Measurements from ENCODE around the gene RASD1. TPM values are rescaled to one million over a fixed set of nuclear protein-coding genes. Genes with fewer than 3 reads are reported as not detected.

RASD1 gene
- total and polyA plus RNA-seq, 2 of the 4 experiments (the other 2 are of a cell fraction): 0.54 to 1.8 TPM

DNA sequence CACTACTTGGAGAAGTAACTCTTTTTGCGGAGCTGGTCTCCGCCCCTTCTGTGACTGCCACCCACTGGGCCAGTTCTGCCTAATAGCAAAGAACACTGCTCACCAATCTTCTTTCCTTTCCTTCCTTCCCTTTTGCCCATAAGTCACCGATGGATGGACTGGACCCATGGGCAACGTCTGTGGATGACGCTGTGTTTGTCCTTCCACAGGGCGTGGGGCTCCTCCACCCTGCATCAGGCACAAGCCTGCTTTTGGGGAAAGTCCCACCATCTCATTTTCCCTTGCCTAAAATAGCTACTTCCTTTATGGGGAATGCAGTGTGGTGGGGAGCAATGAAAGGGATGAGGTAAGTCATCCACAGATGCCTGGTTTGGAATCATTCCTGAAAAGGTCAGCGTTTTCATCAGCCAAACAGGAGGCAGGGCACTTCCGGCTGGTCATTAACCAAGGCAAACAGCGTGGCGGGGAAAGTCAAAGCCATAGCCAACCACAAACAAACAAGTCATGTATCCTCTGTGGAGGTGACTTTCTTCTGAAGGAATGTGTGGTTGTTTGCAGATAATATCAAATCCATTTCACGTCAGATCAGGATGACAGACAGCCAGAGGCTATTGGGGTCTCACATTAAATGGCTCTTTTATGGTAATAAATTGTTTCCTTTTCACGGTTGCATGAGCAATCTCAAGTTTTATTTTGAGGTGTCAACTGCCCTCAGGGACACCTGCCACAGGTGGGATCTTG lies 50.1 kb downstream of the RASD1 start:
- H3K18ac ChIP-seq (ENCODE audit: low read depth, low read length): peak overlapping the region; percentile 10
- DNase-seq (peak; percentile 96), ATAC-seq (ENCODE audit: low read depth) (peak; percentile 84)
- H3K36me3 ChIP-seq (ENCODE audit: control insufficient read depth, insufficient read depth, low read length): no peaks in the 10 kb centered on the region
- H3K23ac ChIP-seq (ENCODE audit: low read depth, low read length): peak overlapping the region; percentile 80; the same call in 1 of the 2 replicates
- peak overlapping the region; percentile 96; the same call in 2 of the 3 replicates for H2BK15ac ChIP-seq (ENCODE audit: low read depth, low read length)
- H3K4ac ChIP-seq (ENCODE audit: low read depth, low read length): peak overlapping the region; percentile 96
- H4K8ac ChIP-seq (ENCODE audit: low read depth in 2 of 2, low read length in 2 of 2): peak overlapping the region; percentile 72 to 91
- BruUV-seq (replicated peaks): no TSS peak
- peak overlapping the region; percentile 70 for H2AK9ac ChIP-seq (replicated peaks; ENCODE audit: low read depth, low read length, poor library complexity)
- no peaks in the 10 kb centered on the region for H3K9me3 ChIP-seq (ENCODE audit: control insufficient read depth, insufficient read depth, low read length)
- H2AFZ ChIP-seq (replicated peaks; ENCODE audit: low read length, poor library complexity): peak overlapping the region; percentile 88
- POLR2A ChIA-PET (ENCODE audit: unreplicated experiment): no interaction called here
- in situ Hi-C loops (cut with MboI; ENCODE audit: low sequenced_read_pairs) (no loop called here), intact Hi-C loops (cut with micrococcal nuclease) (no loop called here), dilution Hi-C loops (cut with HindIII; ENCODE audit: low sequenced_read_pairs, unreplicated experiment) (no loop called here)
- H3K56ac ChIP-seq (ENCODE audit: extremely low read depth, insufficient read depth, low read length): no peak overlapping the region; the same call in 1 of the 2 replicates
- H2BK20ac ChIP-seq (ENCODE audit: low read depth, low read length): peak overlapping the region; percentile 91
- H4K20me1 ChIP-seq (ENCODE audit: insufficient read depth, low read length): no peaks in the 10 kb centered on the region
- peak overlapping the region; percentile 81 for H3K14ac ChIP-seq (replicated peaks; ENCODE audit: low read depth, low read length)
- 50% methylated on average over 1 of the region's 12 CpGs; no CpG with 5 or more reads in 1 of the 2 experiments for whole genome bisulfite sequencing, 2 experiments (ENCODE audit: extremely low coverage in 2 of 2, insufficient read length in 1 of 2)
- peaks cover 11% of the 10 kb centered on the region for H3K4me1 ChIP-seq (ENCODE audit: control insufficient read depth, insufficient read depth, low read length)
- H4K91ac ChIP-seq (ENCODE audit: insufficient read depth, low read depth, low read length): peak overlapping the region; percentile 96
- 0 out of 2 replicates have a peak overlapping the region, but pooled peaks have one; percentile 3 for H3K4me2 ChIP-seq (ENCODE audit: low read depth, low read length)
- peak overlapping the region; percentile 10; the same call in 1 of the 2 replicates for H4K5ac ChIP-seq (ENCODE audit: low read depth, low read length)
- peak overlapping the region; percentile 99 for H2AK5ac ChIP-seq (ENCODE audit: low read depth, low read length)
- H2BK5ac ChIP-seq (ENCODE audit: low read depth, low read length, poor library complexity, severe bottlenecking): peak overlapping the region; percentile 56
- no peaks in the 10 kb centered on the region for H3K79me1 ChIP-seq (ENCODE audit: low read depth in 1 of 2, low read length in 2 of 2)
- peaks cover 2% of the 10 kb centered on the region for H3K27me3 ChIP-seq (ENCODE audit: control insufficient read depth, insufficient read depth, low read length)
- peak overlapping the region; percentile 53; the same call in 1 of the 2 replicates for H3K27ac ChIP-seq (ENCODE audit: insufficient read depth, low read length)
- peaks cover 14% of the 10 kb centered on the region for H3K9me1 ChIP-seq (ENCODE audit: insufficient read depth, low read length)
- CTCF ChIA-PET: interaction anchor here (1.2 kb wide), 1 partner anchor 10 kb away, joined by 3 read pairs; no protein-coding TSS in a partner anchor
- H3K4me3 ChIP-seq (ENCODE audit: insufficient read depth, low read depth, low read length): no peak overlapping the region
- H2BK120ac ChIP-seq (ENCODE audit: low read depth, low read length): peak overlapping the region; percentile 95
- no peak overlapping the region for H3K9ac ChIP-seq (ENCODE audit: low read depth, low read length)
- TF ChIP-seq MXI1 (IDR thresholded peaks at IDR 0.05; ENCODE audit: borderline replicate concordance, low read depth, low read length) (no peak), MAFK (IDR thresholded peaks at IDR 0.05; ENCODE audit: low read depth, low read length) (peak; percentile 77), MAZ (IDR thresholded peaks at IDR 0.05; ENCODE audit: borderline replicate concordance, low read depth, low read length) (peak; percentile 62; the same call in 1 of the 2 replicates), POLR2A (IDR thresholded peaks at IDR 0.05; ENCODE audit: low read depth, low read length) (no peak), CEBPB (IDR thresholded peaks at IDR 0.05; ENCODE audit: low read depth, low read length) (peak; percentile 68), RCOR1 (IDR thresholded peaks at IDR 0.05; ENCODE audit: insufficient replicate concordance, low read length) (no peak), SMC3 (IDR thresholded peaks at IDR 0.05; ENCODE audit: low read depth, low read length) (no peak), CHD1 (IDR thresholded peaks at IDR 0.05; ENCODE audit: low read depth, low read length) (no peak), NFE2L2 (IDR thresholded peaks at IDR 0.05; ENCODE audit: low read depth, low read length) (peak; percentile 28; the same call in 1 of the 2 replicates), RFX5 (IDR thresholded peaks at IDR 0.05; ENCODE audit: low read depth, low read length) (no peak), RAD21 (IDR thresholded peaks at IDR 0.05; ENCODE audit: low read length) (no peak), BHLHE40 (IDR thresholded peaks at IDR 0.05; ENCODE audit: low read depth, low read length) (no peak)
- TF ChIP-seq, protein P1, sequence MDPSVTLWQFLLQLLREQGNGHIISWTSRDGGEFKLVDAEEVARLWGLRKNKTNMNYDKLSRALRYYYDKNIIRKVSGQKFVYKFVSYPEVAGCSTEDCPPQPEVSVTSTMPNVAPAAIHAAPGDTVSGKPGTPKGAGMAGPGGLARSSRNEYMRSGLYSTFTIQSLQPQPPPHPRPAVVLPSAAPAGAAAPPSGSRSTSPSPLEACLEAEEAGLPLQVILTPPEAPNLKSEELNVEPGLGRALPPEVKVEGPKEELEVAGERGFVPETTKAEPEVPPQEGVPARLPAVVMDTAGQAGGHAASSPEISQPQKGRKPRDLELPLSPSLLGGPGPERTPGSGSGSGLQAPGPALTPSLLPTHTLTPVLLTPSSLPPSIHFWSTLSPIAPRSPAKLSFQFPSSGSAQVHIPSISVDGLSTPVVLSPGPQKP (IDR thresholded peaks at IDR 0.05; ENCODE audit: borderline replicate concordance, low read depth, low read length): peak; percentile 94
- TF ChIP-seq, protein P2, sequence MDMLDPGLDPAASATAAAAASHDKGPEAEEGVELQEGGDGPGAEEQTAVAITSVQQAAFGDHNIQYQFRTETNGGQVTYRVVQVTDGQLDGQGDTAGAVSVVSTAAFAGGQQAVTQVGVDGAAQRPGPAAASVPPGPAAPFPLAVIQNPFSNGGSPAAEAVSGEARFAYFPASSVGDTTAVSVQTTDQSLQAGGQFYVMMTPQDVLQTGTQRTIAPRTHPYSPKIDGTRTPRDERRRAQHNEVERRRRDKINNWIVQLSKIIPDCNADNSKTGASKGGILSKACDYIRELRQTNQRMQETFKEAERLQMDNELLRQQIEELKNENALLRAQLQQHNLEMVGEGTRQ (IDR thresholded peaks at IDR 0.05; ENCODE audit: low read depth, low read length): no peak
